Loucy (cell line): ENCODE data around the gene TYW5.

Experiments
- H2AFZ ChIP-seq: fragments of 200-600 bp; sonication (generic); 2 replicates; pipeline ENCODE4 v1.6.0; 2016; ENCODE audit warnings: antibody characterized with exemption, mild to moderate bottlenecking, low read length, moderate library complexity
- H3F3A ChIP-seq: fragments of 200-600 bp; 2 replicates; pipeline ENCODE4 v1.6.0; 2016; ENCODE audit warnings: antibody characterized with exemption, low read depth, mild to moderate bottlenecking
- H3K27me3 ChIP-seq: fragments of 200-600 bp; sonication (generic); 2 replicates; pipeline ENCODE4 v1.6.1; 2014; ENCODE audit warnings: low read length, mild to moderate bottlenecking; ENCODE audit not compliant: insufficient read depth, poor library complexity, severe bottlenecking
- H3K36me3 ChIP-seq: fragments of 200-600 bp; sonication (generic); 2 replicates; pipeline ENCODE4 v1.6.1; 2016; ENCODE audit warnings: low read length; ENCODE audit not compliant: insufficient read depth
- H3K4me1 ChIP-seq: fragments of 200-600 bp; sonication (generic); 2 replicates; pipeline ENCODE4 v1.5.1; 2014; ENCODE audit warnings: low read length, mild to moderate bottlenecking; ENCODE audit not compliant: insufficient read depth, poor library complexity, severe bottlenecking
- H3K4me2 ChIP-seq: fragments of 200-600 bp; sonication (generic); 2 replicates; pipeline ENCODE4 v1.6.0; 2014; ENCODE audit warnings: antibody characterized with exemption, low read length, low read depth, mild to moderate bottlenecking; ENCODE audit not compliant: poor library complexity, severe bottlenecking
- H3K4me3 ChIP-seq: fragments of 200-600 bp; sonication (generic); 2 replicates; pipeline ENCODE4 v1.5.1; 2014; ENCODE audit warnings: low read length, mild to moderate bottlenecking, mixed read lengths; ENCODE audit not compliant: poor library complexity, severe bottlenecking
- H3K79me2 ChIP-seq: fragments of 200-600 bp; sonication (generic); 2 replicates; pipeline ENCODE4 v1.6.1; 2014; ENCODE audit warnings: low read length; ENCODE audit not compliant: insufficient read depth
- H3K9ac ChIP-seq: fragments of 200-600 bp; sonication (generic); 2 replicates; pipeline ENCODE4 v1.6.0; 2014; ENCODE audit warnings: mild to moderate bottlenecking, low read depth, low read length, moderate library complexity; ENCODE audit not compliant: poor library complexity, severe bottlenecking
- H3K9me2 ChIP-seq: fragments of 200-600 bp; sonication (generic); replicated peaks from 2 replicates; pipeline ENCODE4 v1.6.1; 2016; ENCODE audit warnings: low read depth, low read length, mixed read lengths
- H3K9me3 ChIP-seq: fragments of 200-600 bp; sonication (generic); 2 replicates; pipeline ENCODE4 v1.6.1; 2014; ENCODE audit warnings: mild to moderate bottlenecking, antibody characterized with exemption, low read length, low read depth; ENCODE audit not compliant: insufficient read depth
- H4K20me1 ChIP-seq: fragments of 200-600 bp; sonication (generic); 2 replicates; pipeline ENCODE4 v1.6.0; 2014; ENCODE audit warnings: antibody characterized with exemption, low read length, mild to moderate bottlenecking; ENCODE audit not compliant: insufficient read depth, poor library complexity, severe bottlenecking
- CTCF ChIP-seq: fragments of 200-600 bp; sonication (generic); conservative IDR thresholded peaks from 2 replicates; pipeline ENCODE4 v1.5.1; 2014; ENCODE audit warnings: mild to moderate bottlenecking, antibody characterized with exemption, low read length
- EZH2phosphoT487 ChIP-seq: fragments of 200-600 bp; IDR thresholded peaks from 2 replicates; pipeline ENCODE4 v1.6.1; 2018; ENCODE audit warnings: antibody characterized with exemption, mild to moderate bottlenecking, moderate library complexity, borderline replicate concordance

Gene TYW5

DNA sequence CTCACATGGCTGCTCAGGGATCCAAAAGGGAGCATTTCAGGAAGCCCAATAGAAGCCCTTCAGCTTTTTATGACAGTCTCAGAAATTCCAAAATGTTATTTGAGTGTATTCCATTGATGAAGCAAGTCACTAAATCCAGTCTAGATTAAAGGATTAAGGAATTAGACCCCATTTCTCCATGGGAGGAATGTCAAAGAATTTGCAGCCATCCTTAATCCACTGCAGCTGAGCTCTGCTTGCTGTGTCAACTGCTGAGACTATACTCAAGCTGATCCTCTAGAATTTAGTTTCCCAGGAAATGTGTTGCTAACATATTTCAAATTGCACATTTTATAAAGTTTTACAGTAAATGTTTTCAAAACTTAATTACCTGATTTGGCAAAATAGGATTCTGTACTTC lies 72.6 kb downstream of the TYW5 start:
- H3K9me2 ChIP-seq: no peaks in the 10 kb centered on the region
- H3K36me3 ChIP-seq: no peaks in the 10 kb centered on the region
- no peak overlapping the region for H3K4me3 ChIP-seq
- H3K79me2 ChIP-seq: no peaks in the 10 kb centered on the region
- no peak overlapping the region for H3K4me2 ChIP-seq
- no peaks in the 10 kb centered on the region for H3K4me1 ChIP-seq
- H3K27me3 ChIP-seq: no peaks in the 10 kb centered on the region
- no peak overlapping the region for H3K9ac ChIP-seq
- no peaks in the 10 kb centered on the region for H4K20me1 ChIP-seq
- no peaks in the 10 kb centered on the region for H3K9me3 ChIP-seq
- H2AFZ ChIP-seq: no peak overlapping the region
- H3F3A ChIP-seq: no peaks in the 10 kb centered on the region
- TF ChIP-seq EZH2phosphoT487: no peak
- no peak for TF ChIP-seq CTCF
